ENCODE results near the gene COL8A2.

Gene COL8A2

GRCh38 chr1:36135330-36135667 is 10.3 kb upstream of the COL8A2 start:
- FAIRE-seq: no peak

GRCh38 chr1:36134505-36135329 is 9.7 kb upstream of the COL8A2 start:
- FAIRE-seq: no peak

DNA sequence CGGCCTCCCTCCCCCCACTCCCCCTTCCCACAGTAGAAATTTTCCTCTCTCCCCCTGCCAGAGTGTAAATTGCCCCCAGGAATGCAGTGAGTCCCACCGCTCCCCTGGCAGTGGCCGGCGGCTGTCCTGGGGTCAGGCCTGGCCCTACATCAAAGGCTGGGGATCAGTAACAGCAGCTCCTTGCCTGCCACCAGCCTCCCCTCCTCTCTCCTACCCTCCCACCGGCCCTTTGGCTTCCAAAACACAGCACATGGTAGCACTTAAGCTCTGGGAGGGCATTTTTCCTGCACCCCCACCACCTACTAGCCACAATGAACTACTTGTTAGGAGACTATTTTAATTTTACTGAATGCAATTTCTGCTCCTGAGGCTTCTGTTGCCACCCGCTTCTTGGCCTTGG is 9.0 kb upstream of the COL8A2 start:
- no peak for FAIRE-seq

DNA sequence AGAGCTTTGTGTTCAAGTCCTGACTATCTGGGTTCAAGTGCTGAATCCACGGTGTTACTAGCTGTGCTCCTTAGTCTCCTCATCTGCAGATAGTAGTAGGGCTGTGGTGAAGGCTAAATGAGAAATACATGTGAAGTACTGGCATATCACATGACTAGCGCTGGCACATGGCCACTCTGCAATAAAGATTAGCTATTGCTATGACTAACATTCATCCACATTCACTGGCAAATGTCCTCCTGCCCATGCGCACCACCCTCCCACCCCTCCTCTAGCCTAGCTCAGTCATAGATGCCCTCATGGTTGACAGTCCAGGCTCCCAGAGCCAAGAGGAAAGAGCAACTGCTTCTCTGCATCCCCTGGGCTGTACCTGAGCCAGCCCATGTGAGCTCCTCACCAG is 8.5 kb upstream of the COL8A2 start:
- no peak for FAIRE-seq

DNA sequence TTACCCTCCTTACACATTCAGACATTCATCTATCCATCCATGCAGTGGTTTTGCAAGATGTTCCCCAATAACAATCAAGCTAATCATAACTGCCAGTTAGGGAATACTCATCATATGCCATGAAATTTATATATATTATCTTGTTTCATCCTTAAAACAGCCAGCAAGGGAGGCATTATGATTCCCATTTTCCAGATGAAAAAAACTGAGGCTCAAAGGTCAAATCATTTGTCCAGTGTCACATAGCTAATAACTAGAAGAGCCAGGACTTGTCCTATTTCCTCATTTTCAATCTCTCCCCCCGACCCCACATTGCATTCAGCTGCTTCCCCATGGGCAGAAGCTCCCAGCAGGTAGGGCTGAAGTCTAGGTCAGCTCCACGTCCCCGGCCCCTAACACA is 7.0 kb upstream of the COL8A2 start:
- no peak for FAIRE-seq

DNA sequence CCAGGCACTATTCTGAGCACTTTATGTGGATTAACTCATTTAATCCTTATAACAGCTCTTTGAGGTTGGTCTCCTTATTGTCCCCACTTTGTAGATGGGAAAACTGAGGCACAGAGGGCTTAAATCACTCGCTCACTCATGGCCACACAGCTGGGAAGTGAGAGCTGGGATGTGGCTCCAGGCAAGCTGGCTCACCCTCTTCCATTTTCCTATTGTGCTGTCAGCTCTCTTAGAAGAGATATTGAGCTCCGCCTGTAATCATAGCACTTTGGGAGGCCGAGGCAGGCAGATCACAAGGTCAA is 3.8 kb upstream of the COL8A2 start:
- FAIRE-seq: no peak

DNA sequence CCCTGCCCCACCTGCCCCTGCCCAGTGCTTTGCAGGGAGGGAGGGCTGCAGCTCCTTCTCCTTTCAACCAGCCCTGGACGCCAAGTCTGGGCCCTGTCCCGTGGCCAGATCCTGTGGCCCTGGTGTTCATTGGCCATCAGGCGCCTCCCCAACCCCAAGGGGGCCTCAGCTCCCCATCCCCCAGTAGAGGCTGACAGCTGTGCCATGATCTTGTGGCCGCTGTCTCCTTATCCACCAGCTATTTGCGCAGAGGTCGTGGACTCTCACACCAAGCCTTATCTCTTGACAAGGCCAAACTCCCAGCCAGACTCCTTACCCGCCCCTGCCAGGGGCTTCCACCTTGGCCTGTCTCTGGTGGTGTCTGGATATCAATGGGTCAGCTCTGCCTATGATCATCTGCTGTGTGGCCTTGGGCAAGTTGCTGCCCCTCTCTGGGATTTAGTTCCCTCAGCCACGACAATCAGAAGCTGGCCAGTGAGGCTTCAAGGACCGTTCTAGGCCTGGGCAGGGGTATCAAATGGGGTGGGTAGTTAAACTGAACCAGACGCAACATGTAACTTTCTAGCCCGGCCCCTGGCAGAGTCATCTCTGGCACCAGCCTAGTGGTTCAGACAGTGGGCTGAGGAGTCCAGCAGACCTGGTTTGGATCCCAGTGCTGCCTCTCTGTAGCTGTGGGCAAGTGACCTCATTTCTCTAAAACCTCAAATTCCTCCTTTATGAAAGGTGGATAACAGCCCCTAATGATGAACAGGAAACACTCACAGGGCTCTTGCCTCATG is 3.3 kb upstream of the COL8A2 start:
- FAIRE-seq: no peak

GRCh38 chr1:36126797-36127500 is 1.9 kb upstream of the COL8A2 start:
- FAIRE-seq: no peak

DNA sequence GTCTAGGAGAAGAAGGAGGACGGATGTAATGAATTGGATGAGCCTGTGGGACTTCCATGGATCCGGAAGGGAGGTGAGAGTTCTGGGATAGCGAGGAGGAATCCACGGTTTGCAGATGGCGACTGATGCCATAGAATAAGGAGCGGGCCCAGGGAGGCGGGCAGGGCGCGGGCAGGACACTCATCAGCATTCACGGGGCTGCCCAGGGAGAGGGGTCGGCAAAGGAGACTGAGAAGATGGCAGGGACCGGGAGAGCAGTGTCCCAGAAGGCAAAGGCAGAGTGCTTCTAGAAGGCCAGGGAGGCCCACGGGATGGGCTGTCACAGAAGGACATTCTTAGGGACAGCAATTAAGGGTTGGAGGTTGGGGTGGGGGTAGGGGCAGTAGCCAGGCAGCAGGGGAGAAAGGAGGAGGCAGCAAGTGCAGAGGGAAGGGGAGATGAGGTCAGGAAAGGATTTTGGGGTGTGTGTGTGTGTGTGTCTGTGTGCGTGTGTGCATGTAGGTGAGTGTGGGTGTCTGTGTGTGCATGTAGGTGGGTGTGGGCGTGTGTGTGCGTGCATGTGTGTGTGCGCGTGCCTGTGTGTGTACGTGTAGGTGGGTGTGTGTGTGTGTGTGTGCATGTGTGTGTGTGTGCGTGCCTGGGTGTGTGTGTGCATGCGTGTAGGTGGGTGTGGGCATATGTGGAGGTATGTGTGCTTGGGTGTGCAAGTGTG is 1.1 kb upstream of the COL8A2 start:
- FAIRE-seq: no peak

DNA sequence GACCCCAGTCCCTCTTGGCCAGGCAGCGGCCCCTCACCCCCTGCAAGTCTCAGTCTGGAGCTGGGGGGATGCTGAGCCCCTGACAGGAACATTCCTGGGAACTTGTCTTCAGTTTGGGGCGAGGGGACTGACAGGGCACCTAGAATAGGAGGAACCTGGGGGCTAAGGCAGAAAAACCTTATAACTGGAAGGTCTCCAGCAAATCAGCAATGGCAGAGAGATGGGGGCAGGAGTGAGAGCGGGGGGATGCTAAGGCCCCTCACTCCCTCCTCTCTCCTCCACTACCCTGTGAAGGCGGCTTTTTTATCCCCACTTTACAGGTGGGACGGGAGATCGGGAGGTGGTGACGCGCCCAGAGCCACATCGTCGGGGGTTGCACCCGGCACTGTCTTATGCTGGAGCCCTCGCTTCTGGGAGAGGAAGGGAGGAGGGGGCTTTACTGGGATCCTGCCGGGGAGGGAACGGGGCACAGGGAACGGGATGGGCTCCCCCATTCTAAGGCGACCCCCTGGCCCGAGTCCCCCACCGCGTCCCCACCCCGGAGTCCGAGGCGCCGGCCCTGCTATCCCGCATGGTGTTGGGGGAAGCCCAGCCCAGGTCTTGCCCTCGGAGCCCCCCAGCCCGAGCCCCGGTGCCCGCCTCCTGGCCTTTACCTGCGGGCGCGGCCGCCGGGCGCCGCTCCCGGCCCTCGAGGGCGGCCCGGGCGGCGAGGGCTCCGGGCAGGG is 456 bp downstream of the COL8A2 start:
- FAIRE-seq: no peak

- no peak for FAIRE-seq
Observed at GRCh38 chr1:36123356-36123755, 1.7 kb downstream of the COL8A2 start.

- FAIRE-seq: no peak
Observed at GRCh38 chr1:36122062-36123030, 2.7 kb downstream of the COL8A2 start.

- FAIRE-seq: no peak
Observed at GRCh38 chr1:36119456-36119855, 5.6 kb downstream of the COL8A2 start.

- FAIRE-seq: no peak
Observed at GRCh38 chr1:36118447-36119204, 6.4 kb downstream of the COL8A2 start.

DNA sequence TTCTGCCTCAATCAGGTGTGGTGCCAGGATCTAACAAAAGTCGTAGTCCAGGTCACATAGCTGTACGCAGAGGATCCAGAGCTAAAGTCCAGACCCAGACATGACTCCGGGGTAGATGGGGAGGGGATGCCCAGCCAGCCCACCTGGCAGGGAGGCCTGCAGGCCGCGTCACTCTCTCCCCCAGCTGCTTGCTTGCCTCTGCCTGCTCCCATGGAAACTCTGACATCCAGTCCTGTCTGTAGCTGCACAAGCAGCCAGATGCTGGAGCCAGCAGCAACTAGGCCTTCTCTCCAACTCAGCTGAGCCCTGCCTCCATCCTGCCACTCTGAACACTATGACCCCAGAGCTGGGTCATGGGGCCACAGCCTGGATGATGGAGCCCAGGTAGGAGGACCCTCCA is 8.1 kb downstream of the COL8A2 start:
- FAIRE-seq: no peak

DNA sequence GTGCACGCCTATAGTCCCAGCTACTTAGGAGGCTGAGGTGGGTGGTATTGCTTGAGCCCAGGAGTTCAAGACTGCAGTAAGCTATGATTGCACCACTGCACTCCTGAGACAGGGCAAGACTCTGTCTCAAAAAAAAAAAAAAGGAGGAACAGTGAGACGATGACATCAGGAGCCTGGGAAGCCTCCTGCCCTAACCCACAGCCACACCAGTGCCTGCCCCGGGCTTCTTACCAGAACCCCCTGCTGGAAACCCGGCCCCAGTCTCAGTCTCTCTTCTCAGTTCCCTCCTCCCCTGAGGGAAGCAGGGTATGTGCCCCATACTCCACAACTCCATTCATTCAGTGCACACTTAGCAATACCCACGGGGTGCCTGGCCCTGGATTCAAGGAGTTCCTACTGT is 9.1 kb downstream of the COL8A2 start:
- no peak for FAIRE-seq

DNA sequence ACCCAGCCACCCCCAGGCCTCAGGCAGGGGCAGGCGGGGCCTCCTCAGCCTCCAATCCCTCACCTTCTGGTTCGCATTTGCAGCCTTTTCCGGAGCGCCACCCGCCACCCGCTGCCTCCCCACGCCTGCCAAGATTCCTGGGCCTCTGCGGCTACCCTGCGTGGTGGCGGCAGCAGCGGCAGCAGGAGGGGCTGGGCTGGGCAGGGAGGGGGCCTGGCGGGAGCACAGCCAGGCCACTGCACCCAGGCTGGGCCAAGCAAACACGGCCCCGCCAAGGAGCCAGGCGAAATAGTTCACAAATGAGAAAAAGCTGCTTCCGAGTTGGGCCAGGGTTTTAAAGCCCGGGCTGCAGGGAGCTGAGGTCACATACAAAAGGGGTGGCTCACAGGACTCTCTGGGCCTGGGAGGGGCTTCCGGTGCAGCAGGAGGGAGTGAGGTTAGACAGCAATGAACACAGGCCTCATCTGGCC is 9.8 kb downstream of the COL8A2 start:
- no peak for FAIRE-seq

GRCh38 chr1:36114371-36114770 is 10.7 kb downstream of the COL8A2 start:
- FAIRE-seq: no peak

- no peak for FAIRE-seq
Observed at GRCh38 chr1:36112823-36113222, 12.2 kb downstream of the COL8A2 start.

DNA sequence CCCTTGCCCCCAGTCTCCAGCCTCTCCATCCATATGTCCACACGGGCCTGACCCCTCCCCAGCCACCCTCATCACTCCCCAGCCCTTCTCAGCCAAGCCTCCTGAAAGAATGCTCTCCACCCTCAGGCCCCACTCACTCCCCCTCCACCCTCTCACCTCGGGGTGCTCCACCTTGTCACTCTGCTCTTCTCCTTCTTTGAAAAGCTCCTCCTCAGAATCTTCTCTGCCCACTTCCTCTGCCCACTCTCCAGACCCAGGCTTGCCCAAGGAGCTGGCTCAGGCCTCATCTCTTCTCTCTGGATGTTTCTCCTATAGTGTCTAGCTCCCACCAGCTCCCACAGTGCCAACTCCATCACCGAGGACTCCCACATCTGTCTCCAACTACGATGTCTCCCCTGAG is 13.9 kb downstream of the COL8A2 start:
- FAIRE-seq: no peak
